ENCODE results near the gene TACO1. TPM values are rescaled to one million over a fixed set of nuclear protein-coding genes. Genes with fewer than 3 reads are reported as not detected.

TACO1 gene
- total and polyA plus RNA-seq, 2 donors (not counting 3 experiments of a cell fraction or from before 2014, with no cell fraction given) = 24.7 to 31.7 TPM

DNA sequence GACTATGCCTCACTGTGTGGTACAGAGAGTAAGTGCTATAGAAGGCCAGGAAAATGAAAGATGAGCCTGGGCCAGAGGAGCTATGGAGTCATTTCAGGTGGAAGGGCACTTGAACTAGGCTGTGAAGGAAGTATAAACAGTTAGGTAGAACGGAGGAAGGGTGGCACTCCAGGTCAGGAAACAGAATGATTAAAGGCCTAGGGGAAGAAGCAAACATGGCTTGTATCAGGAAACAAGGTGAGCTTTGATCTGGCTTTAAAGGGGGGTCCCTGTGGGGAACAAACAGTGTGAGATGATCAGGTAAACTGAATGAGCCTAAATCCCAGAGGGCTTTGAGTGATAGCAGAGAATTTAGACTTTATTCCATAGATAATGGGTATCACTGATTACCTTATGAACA, 38.4 kb downstream of the TACO1 start:
- POLR2A ChIA-PET = no interaction called here
- CTCF ChIA-PET = interaction anchor here (1.0 to 2.2 kb wide), 8 partner anchors 10 to 214 kb away, joined by 3 to 7 read pairs (median 4); partner anchors contain the start of gene MAP3K3

More for the DNA sequence above, 38.4 kb downstream of the TACO1 start:
- Histone ChIP-seq H3K9me1 (replicated peaks; ENCODE audit: control insufficient read depth, extremely low read depth, insufficient read depth, low read length) (no peaks in the 10 kb centered on the region), H3K4me1 (ENCODE audit: control insufficient read depth, extremely low read depth, insufficient read depth, low read length) (peaks cover 8% of the 10 kb centered on the region), H3K27ac (ENCODE audit: insufficient read depth, low read depth, low read length) (no peak overlapping the region), H3K4me3 (replicated peaks in 1 of 3; ENCODE audit: insufficient read depth in 1 of 3, low read depth in 1 of 3, low read length in 3 of 3) (no peak overlapping the region), H3K4me2 (ENCODE audit: insufficient read depth, low read length) (no peak overlapping the region), H4K20me1 (replicated peaks; ENCODE audit: control insufficient read depth, extremely low read depth, insufficient read depth, low read length) (no peaks in the 10 kb centered on the region), H2AFZ (ENCODE audit: low read depth, low read length) (no peak overlapping the region), H3K79me2 (ENCODE audit: control insufficient read depth, insufficient read depth, low read length) (peaks cover 21% of the 10 kb centered on the region), H3K9me3 (replicated peaks; ENCODE audit: control insufficient read depth, insufficient read depth, low read length) (no peaks in the 10 kb centered on the region), H3K9ac (replicated peaks; ENCODE audit: extremely low read depth, insufficient read depth, low read length) (no peak overlapping the region), H3K36me3 (ENCODE audit: control insufficient read depth in 2 of 2, extremely low read depth in 1 of 2, insufficient read depth in 2 of 2, low read length in 2 of 2) (peaks cover 11 to 19% of the 10 kb centered on the region in 2 experiments), H3K27me3 (ENCODE audit: control insufficient read depth in 2 of 2, insufficient read depth in 2 of 2, low read length in 2 of 2) (no peaks in the 10 kb centered on the region)
- dilution Hi-C loops (cut with MboI; ENCODE audit: extremely low pct_ligation_motif_present, low sequenced_read_pairs) = no loop called here
- BruUV-seq (replicated peaks) = no TSS peak
- FAIRE-seq = no peak
- intact Hi-C loops (cut with micrococcal nuclease) = no loop called here
- DNase-seq (ENCODE audit: low read depth, low spot score) = no peak
- no peak for TF ChIP-seq JUN (IDR thresholded peaks at IDR 0.05; ENCODE audit: borderline replicate concordance, insufficient read depth, insufficient read length, low read depth)
- TF ChIP-seq, protein P1, sequence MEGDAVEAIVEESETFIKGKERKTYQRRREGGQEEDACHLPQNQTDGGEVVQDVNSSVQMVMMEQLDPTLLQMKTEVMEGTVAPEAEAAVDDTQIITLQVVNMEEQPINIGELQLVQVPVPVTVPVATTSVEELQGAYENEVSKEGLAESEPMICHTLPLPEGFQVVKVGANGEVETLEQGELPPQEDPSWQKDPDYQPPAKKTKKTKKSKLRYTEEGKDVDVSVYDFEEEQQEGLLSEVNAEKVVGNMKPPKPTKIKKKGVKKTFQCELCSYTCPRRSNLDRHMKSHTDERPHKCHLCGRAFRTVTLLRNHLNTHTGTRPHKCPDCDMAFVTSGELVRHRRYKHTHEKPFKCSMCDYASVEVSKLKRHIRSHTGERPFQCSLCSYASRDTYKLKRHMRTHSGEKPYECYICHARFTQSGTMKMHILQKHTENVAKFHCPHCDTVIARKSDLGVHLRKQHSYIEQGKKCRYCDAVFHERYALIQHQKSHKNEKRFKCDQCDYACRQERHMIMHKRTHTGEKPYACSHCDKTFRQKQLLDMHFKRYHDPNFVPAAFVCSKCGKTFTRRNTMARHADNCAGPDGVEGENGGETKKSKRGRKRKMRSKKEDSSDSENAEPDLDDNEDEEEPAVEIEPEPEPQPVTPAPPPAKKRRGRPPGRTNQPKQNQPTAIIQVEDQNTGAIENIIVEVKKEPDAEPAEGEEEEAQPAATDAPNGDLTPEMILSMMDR (IDR thresholded peaks at IDR 0.05; ENCODE audit: extremely low read depth in 1 of 2, insufficient read depth in 1 of 2, low read depth in 1 of 2, low read length in 2 of 2) = no peak
- TF ChIP-seq, protein P2, sequence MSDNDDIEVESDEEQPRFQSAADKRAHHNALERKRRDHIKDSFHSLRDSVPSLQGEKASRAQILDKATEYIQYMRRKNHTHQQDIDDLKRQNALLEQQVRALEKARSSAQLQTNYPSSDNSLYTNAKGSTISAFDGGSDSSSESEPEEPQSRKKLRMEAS (IDR thresholded peaks at IDR 0.05; ENCODE audit: insufficient read depth, insufficient read length) = no peak
- TF ChIP-seq POLR2AphosphoS5 (IDR thresholded peaks at IDR 0.05; ENCODE audit: insufficient read depth, low read depth, low read length) = no peak
- no peak for TF ChIP-seq FOS (IDR thresholded peaks at IDR 0.05; ENCODE audit: borderline replicate concordance, insufficient read depth, low read length)
